ENCODE measurements around the gene NUP214. TPM values are rescaled to one million over a fixed set of nuclear protein-coding genes. Genes with fewer than 3 reads are reported as not detected.
A peak's percentile ranks its signal among the peaks of the same experiment; 100 is the strongest.

The NUP214 gene
- total RNA-seq, 1 experiment from 2014 or later: 35.5 TPM

- ATAC-seq (peak; percentile 99), DNase-seq (ENCODE audit: low read depth, low spot score) (peak; percentile 39)
- ChIA-PET POLR2A (no interaction called here), RAD21 (ENCODE audit: low non-redundant PET in 1 of 2, low total read pairs in 2 of 2, uncharacterized antibody in 2 of 2, unreplicated experiment in 2 of 2) (interaction anchor here in 1 of 2 experiments (1.4 kb wide), 1 partner anchor 158 kb away, joined by 5 read pairs; no protein-coding TSS in a partner anchor), CTCF (interaction anchor here (4.2 kb wide), 1 partner anchor 158 kb away, joined by 29 read pairs; no protein-coding TSS in a partner anchor)
- Histone ChIP-seq H4K20me1 (ENCODE audit: insufficient read depth) (no peaks in the 10 kb centered on the region), H3K27me3 (ENCODE audit: insufficient read depth, low read length) (no peaks in the 10 kb centered on the region), H3K36me3 (ENCODE audit: control insufficient read depth in 1 of 2, insufficient read depth in 2 of 2, low read length in 2 of 2) (peaks cover 44 to 52% of the 10 kb centered on the region in 2 experiments), H3K4me3 (replicated peaks in 1 of 2; ENCODE audit: low read depth in 1 of 2, low read length in 2 of 2) (no peak overlapping the region), H2AFZ (ENCODE audit: low read depth, low read length, poor library complexity, severe bottlenecking) (no peak overlapping the region), H3K9me3 (ENCODE audit: control insufficient read depth in 1 of 2, insufficient read depth in 1 of 2, low read depth in 1 of 2, low read length in 2 of 2) (no peaks in the 10 kb centered on the region), H3K79me2 (ENCODE audit: insufficient read depth, low read length) (peaks cover 3% of the 10 kb centered on the region), H3K4me2 (ENCODE audit: low read length) (no peak overlapping the region), H3K4me1 (ENCODE audit: control insufficient read depth in 1 of 2, insufficient read depth in 2 of 2, low read length in 2 of 2) (no peaks in the 10 kb centered on the region), H3K9ac (ENCODE audit: low read length) (no peak overlapping the region), H3K9me2 (ENCODE audit: insufficient read depth) (no peaks in the 10 kb centered on the region), H3K27ac (ENCODE audit: low read depth, low read length) (no peak overlapping the region)
- intact Hi-C loops (cut with micrococcal nuclease): loop anchor here (1.0 kb wide), 1 partner anchor 158 kb away; no protein-coding TSS in a partner anchor
- no TSS peak for BruUV-seq (replicated peaks)
- peak; percentile 53 to 97 (median 92); a peak in 5 of 6 replicates for TF ChIP-seq CTCF (IDR thresholded peaks at IDR 0.05 in 2 of 3, conservative IDR thresholded peaks at IDR 0.05 in 1 of 3; ENCODE audit: borderline replicate concordance in 1 of 3, insufficient read depth in 1 of 3, low read depth in 2 of 3, low read length in 2 of 3)
- TF ChIP-seq POLR2A (IDR thresholded peaks at IDR 0.05; ENCODE audit: borderline replicate concordance, extremely low read depth, insufficient read depth, insufficient read length): no peak
- peak; percentile 75 for TF ChIP-seq RAD21 (IDR thresholded peaks at IDR 0.05; ENCODE audit: low read depth)
Measured at GRCh38 chr9:131178382-131178781, 53.0 kb downstream of the NUP214 start.

GRCh38 chr9:131178926-131179325 lies 53.5 kb downstream of the NUP214 start:
- Histone ChIP-seq H4K20me1 (ENCODE audit: insufficient read depth) (no peaks in the 10 kb centered on the region), H3K4me2 (ENCODE audit: low read length) (no peak overlapping the region), H3K4me1 (ENCODE audit: control insufficient read depth in 1 of 2, insufficient read depth in 2 of 2, low read length in 2 of 2) (no peaks in the 10 kb centered on the region), H2AFZ (ENCODE audit: low read depth, low read length, poor library complexity, severe bottlenecking) (no peak overlapping the region), H3K9me2 (ENCODE audit: insufficient read depth) (no peaks in the 10 kb centered on the region), H3K9ac (ENCODE audit: low read length) (no peak overlapping the region), H3K27me3 (ENCODE audit: insufficient read depth, low read length) (no peaks in the 10 kb centered on the region), H3K4me3 (replicated peaks in 1 of 2; ENCODE audit: low read depth in 1 of 2, low read length in 2 of 2) (no peak overlapping the region), H3K27ac (ENCODE audit: low read depth, low read length) (no peak overlapping the region), H3K9me3 (ENCODE audit: control insufficient read depth in 1 of 2, insufficient read depth in 1 of 2, low read depth in 1 of 2, low read length in 2 of 2) (no peaks in the 10 kb centered on the region), H3K79me2 (ENCODE audit: insufficient read depth, low read length) (no peaks in the 10 kb centered on the region; the same call in none of the 2 replicates), H3K36me3 (ENCODE audit: control insufficient read depth in 1 of 2, insufficient read depth in 2 of 2, low read length in 2 of 2) (peaks cover 45 to 50% of the 10 kb centered on the region in 2 experiments)
- BruUV-seq (replicated peaks): no TSS peak
- POLR2A ChIA-PET: no interaction called here
- no peak for ATAC-seq
- intact Hi-C loops (cut with micrococcal nuclease): loop anchor here (1.0 kb wide), 1 partner anchor 157 kb away; no protein-coding TSS in a partner anchor
- DNase-seq (ENCODE audit: low read depth, low spot score): no peak
- CTCF ChIA-PET: interaction anchor here (4.2 kb wide), 1 partner anchor 157 kb away, joined by 29 read pairs; no protein-coding TSS in a partner anchor
- TF ChIP-seq YY1 (IDR thresholded peaks at IDR 0.05; ENCODE audit: extremely low read depth, insufficient replicate concordance, low read depth, low read length): no peak
- TF ChIP-seq SRF (IDR thresholded peaks at IDR 0.05; ENCODE audit: low read depth): no peak
- no peak for TF ChIP-seq POLR2A (IDR thresholded peaks at IDR 0.05; ENCODE audit: borderline replicate concordance, extremely low read depth, insufficient read depth, insufficient read length)
- RAD21 ChIA-PET (ENCODE audit: low non-redundant PET in 1 of 2, low total read pairs in 2 of 2, uncharacterized antibody in 2 of 2, unreplicated experiment in 2 of 2): no interaction called here
